Caco-2 (cell line): Measurements from ENCODE around the gene GLI3. TPM values are rescaled to one million over a fixed set of nuclear protein-coding genes. Genes with fewer than 3 reads are reported as not detected.

Source experiments
- BruUV-seq: library from RNA; stranded (reverse); fragments of 400-500 nt; replicated peaks from 2 replicates; lab custom pipeline; 2021; lab: Mats Ljungman, UMichigan
- CTCF ChIA-PET: fragments of 300-600 bp; sonication (Branson Sonifier 250); formaldehyde crosslinking; loops from one replicate; lab custom pipeline; 2022; ENCODE audit warnings: antibody characterized with exemption; lab: Charles Lee
- POLR2A ChIA-PET: fragments of 300-600 bp; sonication (Branson Sonifier 250); formaldehyde crosslinking; loops from one replicate; lab custom pipeline; 2022; ENCODE audit warnings: antibody characterized with exemption; lab: Charles Lee
- DNase-seq, 2 experiments: peaks; one replicate each; pipeline versions ENCODE4 v3.0.0 to v3.0.0-alpha.2; 2020 to 2022
- H3K27me3 ChIP-seq: replicated peaks from 2 replicates; pipeline ENCODE4 v1.6.0; 2011; ENCODE audit warnings: low read length; ENCODE audit not compliant: control insufficient read depth, insufficient read depth
- H3K36me3 ChIP-seq: 2 replicates; pipeline ENCODE4 v1.5.1; 2011; ENCODE audit warnings: low read length; ENCODE audit not compliant: control insufficient read depth, insufficient read depth
- H3K4me1 ChIP-seq: fragments of 250-450 bp; sonication (Bioruptor Pico); 2 replicates; pipeline ENCODE4 v1.5.1; 2020; ENCODE audit warnings: mild to moderate bottlenecking
- H3K4me3 ChIP-seq: 2 replicates; pipeline ENCODE4 v1.5.1; 2011; ENCODE audit warnings: low read depth, mild to moderate bottlenecking, control low read depth, low read length
- H3K9me3 ChIP-seq: fragments of 250-450 bp; sonication (Bioruptor Pico); 2 replicates; pipeline ENCODE4 v1.5.1; 2020; ENCODE audit warnings: mild to moderate bottlenecking, moderate library complexity
- H3K27ac Mint-ChIP-seq: one replicate; pipeline ENCODE4 v1.8.0; 2022; ENCODE audit warnings: mixed read lengths; ENCODE audit not compliant: unreplicated experiment
- H3K27me3 Mint-ChIP-seq: one replicate; pipeline ENCODE4 v1.8.0; 2022; ENCODE audit warnings: mixed read lengths; ENCODE audit not compliant: insufficient read depth, unreplicated experiment
- H3K36me3 Mint-ChIP-seq: one replicate; pipeline ENCODE4 v1.8.0; 2022; ENCODE audit warnings: mild to moderate bottlenecking, mixed read lengths; ENCODE audit not compliant: insufficient read depth, unreplicated experiment
- H3K4me1 Mint-ChIP-seq: one replicate; pipeline ENCODE4 v1.8.0; 2022; ENCODE audit warnings: low read depth, mixed read lengths; ENCODE audit not compliant: unreplicated experiment
- H3K4me3 Mint-ChIP-seq: one replicate; pipeline ENCODE4 v1.8.0; 2022; ENCODE audit warnings: mild to moderate bottlenecking, moderate library complexity, mixed read lengths; ENCODE audit not compliant: unreplicated experiment
- H3K9me3 Mint-ChIP-seq: one replicate; pipeline ENCODE4 v1.8.0; 2022; ENCODE audit warnings: mixed read lengths; ENCODE audit not compliant: unreplicated experiment
- CTCF ChIP-seq, 2 experiments: fragments of 200-600 bp in 1 of 2; IDR thresholded peaks; 1 replicate in 1 of 2; 2 replicates in 1 of 2; pipeline versions ENCODE4 v1.5.1 to v1.8.0; 2011 to 2022; ENCODE audit warnings: antibody characterized with exemption in 1 of 2, control low read depth in 1 of 2, inconsistent platforms in 1 of 2, low read depth in 1 of 2, low read length in 1 of 2, mild to moderate bottlenecking in 1 of 2, moderate library complexity in 1 of 2; ENCODE audit not compliant: insufficient read depth in 1 of 2, severe bottlenecking in 1 of 2, unreplicated experiment in 1 of 2
- intact Hi-C: fragments of 100-400 bp; cut with micrococcal nuclease; formaldehyde crosslinking; loops from one replicate; pipeline ENCODE4 v1.10.0; 2022; ENCODE audit not compliant: unreplicated experiment
- total RNA-seq: library from RNA; stranded (reverse); gene quantifications from 2 replicates; pipeline ENCODE4 v1.2.3, GENCODE V29; 2022

Gene GLI3
- total RNA-seq, 1 experiment from 2014 or later, result 1.00 TPM

DNA sequence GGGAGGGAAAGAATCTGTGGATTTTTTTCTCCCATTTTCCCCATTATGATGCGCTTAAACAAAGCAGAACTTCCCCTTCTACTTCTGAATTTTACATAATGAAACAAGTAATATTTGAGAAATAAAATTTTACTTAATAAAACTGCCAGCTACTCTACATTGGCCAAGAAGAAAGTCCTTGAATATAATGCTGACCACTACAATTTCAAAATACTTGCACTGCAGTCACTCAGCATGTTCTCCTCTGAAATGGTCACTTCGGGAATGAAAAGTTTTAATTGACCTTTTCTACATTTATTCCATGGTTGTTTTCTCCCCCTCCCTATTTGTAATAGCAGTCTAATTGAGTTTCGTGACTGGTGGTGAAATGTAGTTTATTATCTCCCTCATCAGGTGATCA is 23.9 kb downstream of the GLI3 start:
- no peak for DNase-seq
- Histone ChIP-seq H3K9me3 (no peaks in the 10 kb centered on the region), H3K27me3 (no peaks in the 10 kb centered on the region), H3K36me3 (no peaks in the 10 kb centered on the region), H3K4me1 (no peaks in the 10 kb centered on the region), H3K4me3 (no peak overlapping the region)
- H3K36me3 Mint-ChIP-seq, result no peaks in the 10 kb centered on the region
- no peak overlapping the region for H3K4me3 Mint-ChIP-seq
- peaks cover 22% of the 10 kb centered on the region for H3K27me3 Mint-ChIP-seq
- H3K9me3 Mint-ChIP-seq, result no peaks in the 10 kb centered on the region
- ChIA-PET CTCF (no interaction called here), POLR2A (no interaction called here)
- no TSS peak for BruUV-seq
- no peak for TF ChIP-seq CTCF (IDR thresholded peaks at IDR 0.05; ENCODE audit: insufficient read depth in 1 of 2, low read depth in 1 of 2, low read length in 1 of 2, severe bottlenecking in 1 of 2, unreplicated experiment in 1 of 2)
- intact Hi-C loops, result no loop called here
- no peaks in the 10 kb centered on the region for H3K4me1 Mint-ChIP-seq
- no peak overlapping the region for H3K27ac Mint-ChIP-seq

GRCh38 chr7:42212541-42213090 is 24.4 kb downstream of the GLI3 start:
- POLR2A ChIA-PET, result no interaction called here
- Histone ChIP-seq H3K4me1 (no peaks in the 10 kb centered on the region), H3K27me3 (no peaks in the 10 kb centered on the region), H3K9me3 (no peaks in the 10 kb centered on the region), H3K4me3 (no peak overlapping the region), H3K36me3 (no peaks in the 10 kb centered on the region)
- intact Hi-C loops, result no loop called here
- no peak for DNase-seq
- Mint-ChIP-seq H3K4me3 (no peak overlapping the region), H3K27me3 (peaks cover 22% of the 10 kb centered on the region), H3K27ac (no peak overlapping the region), H3K4me1 (no peaks in the 10 kb centered on the region), H3K36me3 (no peaks in the 10 kb centered on the region), H3K9me3 (no peaks in the 10 kb centered on the region)
- no TSS peak for BruUV-seq
- TF ChIP-seq CTCF (IDR thresholded peaks at IDR 0.05; ENCODE audit: insufficient read depth in 1 of 2, low read depth in 1 of 2, low read length in 1 of 2, severe bottlenecking in 1 of 2, unreplicated experiment in 1 of 2), result no peak
- CTCF ChIA-PET, result no interaction called here

GRCh38 chr7:42211938-42212337 is 25.1 kb downstream of the GLI3 start:
- H3K27ac Mint-ChIP-seq, result no peak overlapping the region
- ChIA-PET POLR2A (no interaction called here), CTCF (no interaction called here)
- no TSS peak for BruUV-seq
- no peaks in the 10 kb centered on the region for H3K4me1 ChIP-seq
- no peak for TF ChIP-seq CTCF (IDR thresholded peaks at IDR 0.05; ENCODE audit: insufficient read depth in 1 of 2, low read depth in 1 of 2, low read length in 1 of 2, severe bottlenecking in 1 of 2, unreplicated experiment in 1 of 2)
- peaks cover 21% of the 10 kb centered on the region for H3K27me3 Mint-ChIP-seq
- no peaks in the 10 kb centered on the region for H3K9me3 Mint-ChIP-seq
- H3K4me3 Mint-ChIP-seq, result no peak overlapping the region
- no peaks in the 10 kb centered on the region for H3K36me3 ChIP-seq
- no peaks in the 10 kb centered on the region for H3K9me3 ChIP-seq
- DNase-seq, result no peak
- H3K4me1 Mint-ChIP-seq, result no peaks in the 10 kb centered on the region
- no peaks in the 10 kb centered on the region for H3K27me3 ChIP-seq
- H3K4me3 ChIP-seq, result no peak overlapping the region
- no peaks in the 10 kb centered on the region for H3K36me3 Mint-ChIP-seq
- intact Hi-C loops, result no loop called here
